HG02588 (cell line): Measurements from ENCODE around the gene SPDYE1.
"Not testable (repeated sequence)": the region's sequence is repeated elsewhere in the genome, so short reads cannot be mapped to it uniquely, and the experiment has no call there.

Experiments used
- ATAC-seq: cut with Tn5 transposase; IDR thresholded peaks from one replicate; pipeline ENCODE4 v1.9.1; 2021; ENCODE audit warnings: mild to moderate bottlenecking, moderate library complexity; ENCODE audit not compliant: unreplicated experiment

SPDYE1 gene

DNA sequence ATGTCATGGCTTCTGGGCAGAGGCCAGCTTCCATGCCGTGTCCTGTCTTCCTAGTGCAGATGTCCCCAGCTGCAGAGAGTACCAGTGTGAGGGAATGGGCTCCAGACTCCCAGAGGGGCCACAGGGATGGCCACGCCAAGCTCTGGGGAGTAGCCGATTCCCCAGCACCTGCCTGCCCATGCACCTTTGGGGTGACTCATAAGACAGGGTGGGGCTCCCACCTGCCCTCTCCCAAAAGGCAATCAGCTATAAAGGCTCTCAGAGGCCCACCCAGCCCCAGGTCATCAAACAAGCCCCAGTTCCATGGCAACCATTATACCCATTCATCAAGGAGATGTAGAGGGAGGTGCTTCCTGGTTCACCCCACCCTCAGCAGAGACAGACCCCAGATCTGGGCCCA lies at the start of gene SPDYE1:
Gene SPDYE1 (plus strand): TSS at position 366 of the 400 bp plus-strand sequence. CDS start 2,053 bp downstream, outside the sequence.
- not testable (repeated sequence) for ATAC-seq

GRCh38 chr7:43952028-43952427 lies 45.7 kb upstream of the SPDYE1 start:
- ATAC-seq, result no peak

DNA sequence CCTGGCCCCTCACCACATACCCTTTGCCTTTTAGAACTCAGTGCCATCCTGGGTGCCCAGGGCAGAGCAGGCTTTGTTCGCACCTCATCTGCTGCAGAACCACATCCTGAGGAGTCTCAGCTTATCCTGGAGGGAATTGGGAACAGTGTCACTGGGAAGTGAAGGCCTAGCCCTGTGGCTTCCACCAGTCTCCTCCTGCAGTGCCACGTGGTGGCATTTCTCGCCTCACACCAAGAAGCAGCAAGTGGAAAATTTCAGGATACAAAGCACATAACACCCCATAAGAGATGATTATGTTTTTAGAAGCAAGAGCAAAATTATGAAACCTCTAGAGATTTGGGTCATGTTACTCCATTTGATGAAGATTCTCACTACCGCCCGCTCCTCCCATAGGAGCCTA lies 44.6 kb upstream of the SPDYE1 start:
- ATAC-seq, result no peak

GRCh38 chr7:43954524-43955228 lies 43.0 kb upstream of the SPDYE1 start:
- ATAC-seq, result no peak

DNA sequence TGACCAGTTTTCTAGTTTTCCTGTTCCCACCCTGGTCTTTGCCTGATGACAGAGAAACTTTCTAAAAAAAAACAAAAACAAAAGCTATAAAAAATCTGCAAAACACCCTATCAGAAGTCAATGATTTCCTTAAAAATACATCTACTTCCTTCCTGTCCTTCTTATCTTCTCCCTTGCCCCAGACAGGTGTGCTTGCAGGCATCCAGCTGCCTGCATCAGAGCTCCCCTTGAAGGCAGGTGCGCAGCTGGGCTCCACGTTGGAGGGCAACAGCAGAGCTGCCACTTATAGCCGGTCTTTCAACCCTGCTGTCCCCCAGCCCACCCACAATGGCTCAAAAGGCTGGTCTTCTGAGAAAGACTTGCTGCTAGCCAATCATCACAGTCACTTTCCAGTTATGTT lies 41.7 kb upstream of the SPDYE1 start:
- ATAC-seq, result no peak

GRCh38 chr7:43960933-43961332 lies 36.8 kb upstream of the SPDYE1 start:
- ATAC-seq, result no peak

- ATAC-seq, result not testable (repeated sequence)
These were observed 31.3 kb upstream of the SPDYE1 start for GRCh38 chr7:43966392-43966791.

- not testable (repeated sequence) for ATAC-seq
These were observed 29.3 kb upstream of the SPDYE1 start for GRCh38 chr7:43968172-43969040.

GRCh38 chr7:43969586-43969985 lies 28.1 kb upstream of the SPDYE1 start:
- not testable (repeated sequence) for ATAC-seq

DNA sequence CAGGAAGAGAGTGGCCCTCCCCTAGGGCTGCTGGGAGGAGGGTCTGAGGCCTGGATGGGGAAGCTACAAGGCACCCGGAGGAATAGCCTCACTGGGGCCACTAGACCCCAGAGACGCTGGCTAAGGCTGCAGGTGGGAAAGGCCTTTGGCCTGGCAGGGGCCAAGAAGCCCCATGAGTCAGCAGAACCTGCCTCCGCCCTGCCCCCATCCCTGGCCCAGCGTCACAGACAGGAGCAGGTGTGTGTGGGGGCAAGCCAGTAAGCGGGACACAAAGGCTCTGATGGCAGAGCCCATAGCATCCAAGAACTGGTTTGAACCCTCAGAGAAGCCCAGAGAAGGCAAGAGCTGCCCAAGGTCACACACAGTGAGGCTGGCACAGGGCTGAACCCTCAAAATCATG lies 27.0 kb upstream of the SPDYE1 start:
- ATAC-seq, result not testable (repeated sequence)

DNA sequence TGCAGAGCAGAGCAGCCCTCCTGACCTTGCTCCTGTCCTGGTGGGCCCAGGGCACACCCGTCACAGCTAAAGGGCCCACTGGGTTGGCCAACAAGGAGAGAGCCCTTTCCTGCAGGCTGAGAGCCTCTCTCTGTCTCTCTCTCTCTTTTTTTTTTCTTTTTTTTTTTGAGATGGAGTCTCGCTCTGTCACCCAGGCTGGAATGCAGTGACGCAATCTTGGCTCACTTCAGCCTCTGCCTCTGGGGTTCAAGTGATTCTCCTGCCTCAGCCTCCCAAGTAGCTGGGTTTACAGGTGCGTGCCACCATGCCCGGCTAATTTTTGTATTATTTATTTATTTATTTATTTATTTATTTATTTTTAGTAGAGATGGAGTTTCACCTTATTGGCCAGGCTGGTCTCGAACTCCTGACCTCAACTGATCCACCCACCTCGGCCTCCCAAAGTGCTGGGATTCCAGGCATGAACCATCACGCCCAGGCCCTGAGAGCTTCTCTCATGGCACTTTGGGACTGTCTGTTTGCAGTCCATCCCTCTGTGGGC lies 23.6 kb upstream of the SPDYE1 start:
- not testable (repeated sequence) for ATAC-seq

DNA sequence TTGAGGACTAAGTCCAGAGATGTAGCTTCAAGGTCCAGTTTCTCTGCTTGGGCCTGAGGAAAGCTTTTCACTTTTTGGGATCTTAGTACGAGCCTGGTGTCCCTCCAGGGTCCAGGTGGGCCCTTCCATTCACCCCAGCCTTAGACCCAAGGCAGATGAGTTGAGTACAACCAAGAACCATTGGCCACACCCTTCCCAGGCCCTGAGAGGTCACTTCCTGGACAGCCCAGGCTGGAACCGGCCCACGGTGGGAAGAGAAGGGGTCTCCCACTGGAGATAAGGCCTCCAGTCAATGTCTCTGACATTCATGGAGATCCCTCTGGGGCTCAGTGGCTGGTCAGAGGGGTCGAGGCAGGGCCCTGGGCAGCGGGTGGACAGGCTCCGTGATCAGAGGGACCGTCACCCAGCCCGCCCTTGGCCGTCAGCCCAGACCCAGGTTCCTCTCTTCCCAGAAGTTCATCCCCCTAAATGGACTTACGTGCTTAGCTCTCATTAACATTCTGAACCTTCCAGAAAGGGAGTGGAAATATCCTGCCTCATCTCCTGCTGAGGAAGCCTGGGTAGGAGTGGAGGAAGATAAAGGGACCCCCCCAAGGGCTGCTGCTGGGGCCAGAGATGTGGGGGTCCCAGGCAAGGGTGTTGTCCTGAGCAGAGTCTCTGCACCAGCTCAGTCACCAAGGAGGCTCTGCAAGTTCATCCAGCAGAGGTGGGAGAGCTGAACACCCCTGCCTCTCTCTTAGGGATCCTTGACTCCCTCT lies 22.8 kb upstream of the SPDYE1 start:
- ATAC-seq, result not testable (repeated sequence)

DNA sequence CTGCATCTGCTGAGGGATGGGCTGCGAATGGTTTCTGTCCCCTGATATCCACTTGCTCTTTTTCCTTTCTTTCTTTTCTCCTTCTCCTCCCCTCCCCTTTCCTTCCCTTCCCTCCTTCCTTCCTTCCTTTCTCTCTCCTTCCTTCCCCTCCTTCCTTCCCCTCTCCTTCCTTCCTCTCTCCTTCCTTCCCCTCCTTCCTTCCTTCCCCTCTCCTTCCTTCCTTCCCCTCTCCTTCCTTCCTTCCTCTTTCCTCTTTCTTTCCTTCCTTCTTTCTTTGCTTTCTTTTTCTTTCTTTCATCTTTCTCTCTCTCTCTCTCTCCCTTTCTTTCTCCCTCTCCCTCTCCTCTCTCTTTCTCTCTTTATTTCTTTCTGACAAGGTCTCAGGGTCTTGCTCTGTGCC lies 20.2 kb upstream of the SPDYE1 start:
- ATAC-seq, result no peak

DNA sequence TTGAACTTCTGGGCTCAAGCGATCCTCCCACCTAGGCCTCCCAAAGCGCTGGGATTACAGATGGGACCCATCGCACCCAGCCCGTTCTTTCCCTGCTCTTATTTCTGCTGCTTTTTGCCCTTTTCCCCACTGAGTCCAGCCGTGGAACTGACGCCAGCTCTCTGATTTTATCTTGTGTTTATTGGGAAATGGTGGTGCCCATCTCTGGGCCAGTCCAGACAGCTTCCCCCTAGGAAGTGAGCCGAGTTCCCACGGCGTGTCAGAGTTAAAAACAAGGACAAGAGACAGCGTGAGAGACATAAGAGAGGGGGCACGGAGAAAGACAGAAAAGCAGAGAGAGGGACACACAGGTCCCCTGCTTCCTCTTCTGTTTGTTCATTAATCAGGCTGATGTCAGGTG lies 19.6 kb upstream of the SPDYE1 start:
- not testable (repeated sequence) for ATAC-seq

DNA sequence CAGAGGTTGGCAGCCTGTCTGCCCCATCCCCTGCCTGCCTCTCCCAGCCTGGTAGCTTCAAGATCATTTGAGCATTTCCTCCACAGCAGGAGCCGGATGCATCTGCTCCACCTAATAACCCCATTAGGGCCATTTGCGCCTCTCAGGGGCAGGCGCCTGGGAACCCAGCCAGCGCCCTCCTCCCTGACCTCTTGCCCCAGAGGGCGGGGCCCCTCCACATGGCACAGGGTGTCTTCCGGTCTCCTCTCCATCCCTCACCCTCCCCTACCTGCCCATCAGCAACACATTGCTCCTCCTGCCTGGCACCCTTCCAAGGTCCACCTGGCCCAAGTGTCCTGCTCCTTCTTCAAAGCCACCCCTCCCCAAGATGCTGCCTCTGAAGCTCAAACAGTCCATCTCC lies 14.8 kb upstream of the SPDYE1 start:
- not testable (repeated sequence) for ATAC-seq

- ATAC-seq, result not testable (repeated sequence)
These were observed 14.0 kb upstream of the SPDYE1 start for GRCh38 chr7:43983736-43984135.

DNA sequence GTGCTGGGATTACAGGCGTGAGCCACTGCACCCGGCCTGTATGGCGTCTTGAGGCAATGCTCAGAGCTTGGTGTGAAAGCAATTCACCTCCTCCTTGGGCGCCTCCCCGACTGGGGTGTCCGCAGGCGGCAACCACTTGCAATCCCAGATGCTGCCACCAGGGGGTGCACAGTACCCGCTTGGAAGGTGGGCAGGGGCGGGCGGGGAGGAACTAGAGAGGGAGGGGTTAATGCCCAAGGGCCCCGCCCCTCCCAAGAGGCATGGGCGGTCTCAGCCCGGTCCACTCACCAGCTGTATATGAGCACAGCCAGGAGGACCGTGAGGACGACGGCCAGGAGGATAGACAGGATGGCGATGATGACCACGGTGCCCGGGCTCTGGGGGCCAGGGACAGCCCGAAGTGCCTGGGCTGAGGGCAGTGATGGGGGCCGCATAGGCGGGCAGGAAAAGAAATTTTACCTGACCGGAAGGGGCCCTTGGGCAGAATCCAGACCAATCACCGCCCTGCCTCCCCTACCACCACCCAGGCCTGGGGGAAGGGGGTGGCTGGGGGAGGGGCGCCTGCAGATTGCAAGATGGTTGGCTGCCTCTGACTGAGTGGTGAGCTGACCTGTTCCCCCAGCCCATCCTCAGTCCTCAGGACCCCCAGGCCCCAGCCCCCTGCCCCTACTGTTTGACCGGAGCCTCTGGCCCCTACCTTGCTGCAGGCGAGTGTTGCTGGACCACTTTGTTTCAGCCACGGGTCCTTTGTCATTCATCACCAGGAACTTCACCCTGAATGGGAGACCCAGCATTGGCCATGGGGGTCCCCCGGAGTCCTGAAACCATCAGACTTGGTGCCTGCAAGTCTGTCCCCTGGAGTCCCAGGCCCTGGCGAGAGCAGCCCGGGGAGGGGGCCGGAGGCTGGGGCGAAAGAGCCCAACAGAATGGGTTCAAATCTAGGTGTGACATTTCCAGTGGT lies 11.5 kb upstream of the SPDYE1 start:
- peak; percentile 66 for ATAC-seq

- ATAC-seq, result not testable (repeated sequence)
These were observed 10.2 kb upstream of the SPDYE1 start for GRCh38 chr7:43987476-43987875.

DNA sequence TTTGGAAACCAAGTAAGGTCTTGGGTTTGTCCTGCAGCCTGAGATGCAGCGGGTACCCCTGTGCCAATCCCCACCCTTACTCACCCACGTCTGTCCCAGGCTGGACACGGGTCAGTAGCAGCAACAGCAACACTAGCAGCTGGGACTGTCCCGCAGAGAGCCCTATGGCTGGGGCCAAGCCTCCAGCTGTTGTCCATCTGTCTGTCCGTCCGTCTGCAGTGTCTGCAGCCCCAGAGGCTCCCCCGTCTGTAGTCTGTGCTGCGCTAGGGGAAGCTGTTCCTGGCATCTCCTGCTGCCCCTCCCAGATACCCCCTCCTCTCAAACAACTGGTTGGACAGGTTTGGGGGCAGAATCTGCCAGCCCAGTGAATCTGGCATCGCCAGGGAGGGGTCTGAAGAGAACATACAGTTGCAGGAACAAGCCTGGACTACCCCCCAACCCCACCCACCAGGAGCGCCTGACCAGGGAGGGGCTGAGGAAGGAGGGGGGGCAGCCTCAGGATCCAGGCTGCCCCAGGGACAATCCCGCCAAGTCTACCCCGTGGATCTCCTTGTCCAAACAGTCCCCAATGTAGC lies 7.6 kb upstream of the SPDYE1 start:
- ATAC-seq, result not testable (repeated sequence)
